CD4-positive, alpha-beta T cell (primary cell): ENCODE results near the gene DACT3. TPM values are rescaled to one million over a fixed set of nuclear protein-coding genes. Genes with fewer than 3 reads are reported as not detected.

ENCODE experiments used
- ATAC-seq: fragments of 200-7000 bp; cut with Tn5 transposase; one replicate; pipeline ENCODE4 v1.10.0; 2022; ENCODE audit warnings: mild to moderate bottlenecking; ENCODE audit not compliant: poor library complexity
- CTCF ChIA-PET: fragments of 350-600 bp; sonication (Branson Sonifier 250); formaldehyde crosslinking; loops from one replicate; lab custom pipeline; 2021; ENCODE audit warnings: antibody characterized with exemption, inconsistent platforms; lab: Charles Lee
- POLR2A ChIA-PET: fragments of 350-600 bp; sonication (Branson Sonifier 250); formaldehyde crosslinking; loops from one replicate; lab custom pipeline; 2021; ENCODE audit warnings: antibody characterized with exemption, inconsistent platforms; lab: Charles Lee
- DNase-seq, 14 experiments: peaks; one replicate each; pipeline ENCODE4 v3.0.0-alpha.2; 2013 to 2020; ENCODE audit warnings: mixed read lengths in 2 of 14
- H3K27ac ChIP-seq, 2 donors: one replicate each; pipeline versions ENCODE4 v1.5.1 to v1.7.0; 2013; ENCODE audit warnings: low read length in 2 of 2, low read depth in 1 of 2, mild to moderate bottlenecking in 1 of 2
- H3K27me3 ChIP-seq, 2 experiments: 1 replicate in 1 of 2; 2 replicates in 1 of 2; pipeline versions ENCODE4 v1.6.1 to v1.7.0; 2013; ENCODE audit warnings: low read length in 2 of 2, control low read depth in 1 of 2, mild to moderate bottlenecking in 1 of 2, moderate library complexity in 1 of 2; ENCODE audit not compliant: insufficient read depth in 2 of 2, control insufficient read depth in 1 of 2
- H3K36me3 ChIP-seq: one replicate; pipeline ENCODE4 v1.6.1; 2013; ENCODE audit warnings: low read length, control low read depth; ENCODE audit not compliant: insufficient read depth
- H3K4me1 ChIP-seq: one replicate; pipeline ENCODE4 v1.6.1; 2013; ENCODE audit warnings: low read length, control low read depth; ENCODE audit not compliant: insufficient read depth
- H3K4me3 ChIP-seq: one replicate; pipeline ENCODE4 v1.5.1; 2013; ENCODE audit warnings: mild to moderate bottlenecking, low read length, moderate library complexity
- H3K9me3 ChIP-seq, 2 experiments: 1 replicate in 1 of 2; 2 replicates in 1 of 2; pipeline versions ENCODE4 v1.6.1 to v1.7.0; 2013; ENCODE audit warnings: low read length in 2 of 2, mild to moderate bottlenecking in 2 of 2, control low read depth in 1 of 2, moderate library complexity in 1 of 2; ENCODE audit not compliant: control insufficient read depth in 1 of 2, insufficient read depth in 1 of 2
- H3K27ac Mint-ChIP-seq: one replicate; pipeline ENCODE4 v1.8.0; 2020; ENCODE audit warnings: mixed read lengths
- H3K27me3 Mint-ChIP-seq: one replicate; pipeline ENCODE4 v1.8.0; 2021; ENCODE audit warnings: mixed read lengths
- H3K36me3 Mint-ChIP-seq: one replicate; pipeline ENCODE4 v1.8.0; 2021; ENCODE audit warnings: low read depth, mixed read lengths
- H3K4me1 Mint-ChIP-seq: one replicate; pipeline ENCODE4 v1.8.0; 2021; ENCODE audit warnings: low read depth, mixed read lengths
- H3K4me3 Mint-ChIP-seq: one replicate; pipeline ENCODE4 v1.8.0; 2020; ENCODE audit warnings: mild to moderate bottlenecking, mixed read lengths
- H3K9me3 Mint-ChIP-seq: one replicate; pipeline ENCODE4 v1.8.0; 2020; ENCODE audit warnings: mixed read lengths
- CTCF ChIP-seq: fragments of 200-600 bp; IDR thresholded peaks from one replicate; pipeline ENCODE4 v1.8.0; 2022; ENCODE audit warnings: antibody characterized with exemption, mild to moderate bottlenecking
- intact Hi-C, 2 experiments: fragments of 100-400 bp; cut with DNase I in 1 of 2; cut with micrococcal nuclease in 1 of 2; formaldehyde crosslinking; loops; one replicate each; pipeline versions ENCODE4 v1.15.1 to v1.9.0; 2023 to 2025; cut with DNase I, micrococcal nuclease
- total RNA-seq, 174 experiments: library from RNA in 2 of 174; stranded (reverse) in 2 of 174; gene quantifications; one replicate each; pipeline ENCODE4 v1.2.3 and lab custom pipeline; 2021 to 2026

DACT3 gene
- total RNA-seq, 2 experiments from 2014 or later = 0.11 TPM

DNA sequence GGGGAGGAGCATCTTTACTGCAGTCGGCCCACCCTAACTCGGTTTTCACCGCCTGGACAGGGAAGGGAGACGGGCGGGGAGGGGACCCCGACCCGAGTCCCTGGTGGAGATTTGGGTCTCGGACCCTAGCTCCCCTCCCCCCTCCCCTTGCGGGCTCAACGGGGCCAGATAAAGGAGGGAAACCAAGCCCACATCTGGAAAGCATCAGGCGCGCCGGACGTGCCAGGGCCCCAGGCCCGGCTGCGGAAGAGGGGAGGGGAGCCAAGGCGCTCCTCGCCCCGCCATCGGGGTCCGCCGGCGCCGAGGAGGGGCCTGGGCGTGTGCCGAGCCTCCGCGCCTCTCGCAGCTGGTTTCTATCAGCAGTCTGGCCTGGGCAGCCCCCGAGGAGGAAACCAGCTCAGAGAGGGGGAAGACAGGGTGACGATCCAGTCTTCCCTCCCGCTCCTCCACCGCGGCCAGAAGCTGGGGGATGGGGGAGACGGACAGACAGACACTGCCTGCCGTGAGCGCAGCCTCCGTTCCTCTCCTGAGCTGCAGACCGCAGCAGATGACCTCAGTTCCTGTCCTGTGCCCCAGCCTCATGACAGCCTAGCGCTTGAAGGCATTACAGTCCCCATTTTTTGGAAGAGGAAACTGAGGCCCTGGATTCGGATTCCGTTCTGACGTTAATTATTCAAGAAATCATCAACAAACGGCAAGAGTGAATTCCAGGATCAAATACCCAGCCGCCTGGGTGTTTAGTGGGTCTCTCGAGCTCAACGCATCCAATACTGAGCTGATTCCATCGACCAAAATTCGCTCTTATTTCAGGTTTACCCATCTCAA lies 21.4 kb downstream of the DACT3 start:
- no peak overlapping the region for H3K27ac ChIP-seq
- CTCF ChIA-PET = no interaction called here
- no peak overlapping the region for H3K27ac Mint-ChIP-seq

DNA sequence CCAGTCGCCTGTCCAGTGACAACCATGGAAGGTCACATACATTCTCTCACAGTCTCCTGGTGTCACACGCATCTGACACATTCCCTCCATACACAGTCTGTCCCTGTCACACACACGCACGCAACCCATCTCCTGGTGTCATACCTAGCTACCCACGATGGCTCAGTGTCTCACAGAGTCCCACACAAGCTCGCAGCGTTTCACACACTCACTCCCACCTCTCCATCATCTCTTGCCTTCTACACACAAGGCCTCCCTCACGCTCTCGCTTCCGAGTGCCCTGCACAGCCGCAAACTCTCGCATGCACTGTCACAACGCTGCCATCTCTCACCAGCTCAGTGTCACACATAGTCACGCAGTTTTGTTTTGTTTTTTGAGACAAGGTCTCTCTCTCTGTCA lies 23.8 kb downstream of the DACT3 start:
- Mint-ChIP-seq H3K9me3 (no peaks in the 10 kb centered on the region), H3K36me3 (no peaks in the 10 kb centered on the region), H3K27me3 (peaks cover 5% of the 10 kb centered on the region), H3K4me3 (no peak overlapping the region), H3K27ac (no peak overlapping the region), H3K4me1 (peaks cover 19% of the 10 kb centered on the region)
- H3K36me3 ChIP-seq = no peaks in the 10 kb centered on the region
- ATAC-seq (no peak), DNase-seq (peak in 2 of 14 experiments; percentile 40 to 49)
- TF ChIP-seq CTCF = no peak
- no peak overlapping the region for H3K4me3 ChIP-seq
- no peak overlapping the region for H3K27ac ChIP-seq
- no peaks in the 10 kb centered on the region for H3K9me3 ChIP-seq
- intact Hi-C loops = no loop called here
- H3K27me3 ChIP-seq = no peaks in the 10 kb centered on the region
- ChIA-PET POLR2A (no interaction called here), CTCF (interaction anchor here (0.7 to 2.1 kb wide), 2 partner anchors 25 to 1736 kb away, joined by 3 to 8 read pairs; no protein-coding TSS in a partner anchor)
- H3K4me1 ChIP-seq = peaks cover 62% of the 10 kb centered on the region

More for the DNA sequence above, 21.4 kb downstream of the DACT3 start:
- peak overlapping the region; percentile 54 for H3K4me3 ChIP-seq
- no peaks in the 10 kb centered on the region for H3K9me3 ChIP-seq
- peaks cover 5% of the 10 kb centered on the region for H3K4me1 Mint-ChIP-seq
- no peaks in the 10 kb centered on the region for H3K36me3 Mint-ChIP-seq
- H3K4me1 ChIP-seq = peaks cover 45% of the 10 kb centered on the region
- DNase-seq (peak in 4 of 14 experiments; percentile 19 to 75 (median 56)), ATAC-seq (no peak)
- POLR2A ChIA-PET = no interaction called here
- H3K27me3 Mint-ChIP-seq = peaks cover 5% of the 10 kb centered on the region
- peak overlapping the region; percentile 35 for H3K4me3 Mint-ChIP-seq
- H3K27me3 ChIP-seq = no peaks in the 10 kb centered on the region
- intact Hi-C loops = no loop called here
- no peaks in the 10 kb centered on the region for H3K9me3 Mint-ChIP-seq
- no peak for TF ChIP-seq CTCF
- no peaks in the 10 kb centered on the region for H3K36me3 ChIP-seq

- no peak within 1 kb of the TSS for H3K27ac Mint-ChIP-seq
Measured at GRCh38 chr19:46635920-46636761, 24.8 kb downstream of the DACT3 start, which contains the start of gene GNG8. GNG8 (minus strand) TSS chr19:46636202; CDS start chr19:46634682, 1,520 bp downstream.

More at GRCh38 chr19:46635920-46636761, 24.8 kb downstream of the DACT3 start, which contains the start of gene GNG8:
- Histone ChIP-seq H3K36me3 (no peaks in the 10 kb centered on the region), H3K9me3 (no peaks in the 10 kb centered on the region), H3K27me3 (no peaks in the 10 kb centered on the region), H3K4me3 (no peak within 1 kb of the TSS), H3K27ac (no peak within 1 kb of the TSS), H3K4me1 (peaks cover 62% of the 10 kb centered on the region)
- intact Hi-C loops = no loop called here
- H3K4me3 Mint-ChIP-seq = peak within 1 kb of the TSS; percentile 42
- peaks cover 5% of the 10 kb centered on the region for H3K27me3 Mint-ChIP-seq
- H3K4me1 Mint-ChIP-seq = peaks cover 19% of the 10 kb centered on the region
- DNase-seq (peak in 5 of 14 experiments; percentile 17 to 72 (median 53)), ATAC-seq (no peak)
- POLR2A ChIA-PET = interaction anchor here (0.6 kb wide), 2 partner anchors 16 to 25 kb away, joined by 3 read pairs; no protein-coding TSS in a partner anchor
- TF ChIP-seq CTCF = no peak
- no peaks in the 10 kb centered on the region for H3K36me3 Mint-ChIP-seq
- CTCF ChIA-PET = interaction anchor here (0.7 to 2.1 kb wide), 3 partner anchors 26 to 1737 kb away, joined by 3 to 8 read pairs (median 3); no protein-coding TSS in a partner anchor
- no peaks in the 10 kb centered on the region for H3K9me3 Mint-ChIP-seq
